T follicular helper cell (primary cell): ENCODE data around the gene LPAR3.
A peak's percentile ranks its signal among the peaks of the same experiment; 100 is the strongest.

ENCODE experiments used
- DNase-seq: peaks from one replicate; pipeline ENCODE4 v3.0.0-alpha.2; 2020; ENCODE audit warnings: low read depth

The LPAR3 gene

GRCh38 chr1:84827976-84828375 is 65.0 kb downstream of the LPAR3 start:
- DNase-seq: no peak

DNA sequence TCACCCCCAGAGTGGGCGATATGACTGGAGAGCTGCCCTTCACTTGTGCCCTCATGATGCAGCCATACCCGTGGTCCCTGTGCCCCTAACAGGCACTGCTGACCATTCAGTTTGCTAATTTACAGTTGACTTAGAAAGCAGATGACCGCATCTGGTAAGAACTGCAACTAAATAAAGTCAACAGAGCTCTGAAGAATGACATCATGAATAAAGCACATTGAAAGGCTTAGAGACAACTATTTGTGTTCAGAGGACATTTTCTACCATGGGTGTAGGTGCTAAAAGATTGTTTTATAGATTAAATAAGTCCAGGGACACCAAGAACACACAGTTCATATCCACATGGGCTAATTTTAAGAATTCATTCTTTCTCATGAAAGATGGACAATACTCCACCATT is 65.5 kb downstream of the LPAR3 start:
- no peak for DNase-seq

DNA sequence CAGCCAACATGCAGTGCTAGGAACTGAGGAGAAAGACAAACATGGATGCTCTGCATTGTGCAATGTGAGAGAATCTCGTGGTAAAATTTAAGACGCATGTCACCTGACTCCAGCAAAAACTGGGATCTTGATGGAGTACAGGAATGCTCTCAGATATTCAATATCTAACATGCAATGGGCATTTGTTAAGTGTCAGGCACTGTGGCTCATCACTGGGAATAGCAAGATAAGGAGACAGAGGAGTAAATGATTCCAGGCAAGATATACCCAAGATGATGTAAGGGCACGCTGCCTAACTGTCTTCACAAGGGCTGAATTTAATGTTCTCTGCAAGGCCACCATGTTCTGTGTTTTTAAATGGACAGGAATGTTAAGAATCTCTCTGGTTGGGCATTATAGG is 67.8 kb downstream of the LPAR3 start:
- no peak for DNase-seq

DNA sequence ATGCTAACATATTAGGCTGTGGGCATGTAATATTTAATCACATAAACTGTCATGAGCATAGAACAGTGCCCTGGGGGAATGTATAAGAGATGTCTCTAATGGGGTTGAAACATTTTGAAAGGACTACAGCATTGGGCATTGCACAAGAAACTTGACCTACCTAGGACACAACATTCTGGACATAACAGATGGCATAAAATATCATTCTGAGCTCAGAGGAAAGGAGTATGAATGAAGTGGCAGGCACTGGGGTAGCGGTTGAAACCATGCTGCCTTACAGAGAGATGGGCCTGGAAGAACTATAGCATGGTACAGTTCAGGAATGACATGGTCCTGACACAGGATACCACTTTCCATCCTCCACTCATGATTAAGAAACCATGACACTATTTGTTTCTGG is 69.0 kb downstream of the LPAR3 start:
- DNase-seq: no peak

DNA sequence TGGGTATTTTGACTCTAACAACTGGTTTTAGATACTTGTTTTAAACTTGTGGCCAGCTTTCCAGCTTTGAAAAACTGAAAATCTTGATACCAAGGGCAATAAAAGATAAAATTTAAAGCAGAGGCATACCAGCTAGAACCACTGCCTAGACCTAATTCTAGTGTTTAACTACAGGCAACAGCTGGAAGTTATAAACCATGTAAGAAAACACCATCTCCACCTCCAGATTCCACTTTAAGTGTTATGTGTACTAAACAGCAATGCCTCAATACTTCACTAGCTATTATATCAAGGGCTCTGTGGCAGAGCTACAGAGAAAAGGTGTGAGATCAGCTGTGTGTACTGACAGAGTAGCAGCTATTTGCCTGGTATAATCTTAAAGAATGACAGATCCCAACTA is 69.5 kb downstream of the LPAR3 start:
- DNase-seq: no peak

DNA sequence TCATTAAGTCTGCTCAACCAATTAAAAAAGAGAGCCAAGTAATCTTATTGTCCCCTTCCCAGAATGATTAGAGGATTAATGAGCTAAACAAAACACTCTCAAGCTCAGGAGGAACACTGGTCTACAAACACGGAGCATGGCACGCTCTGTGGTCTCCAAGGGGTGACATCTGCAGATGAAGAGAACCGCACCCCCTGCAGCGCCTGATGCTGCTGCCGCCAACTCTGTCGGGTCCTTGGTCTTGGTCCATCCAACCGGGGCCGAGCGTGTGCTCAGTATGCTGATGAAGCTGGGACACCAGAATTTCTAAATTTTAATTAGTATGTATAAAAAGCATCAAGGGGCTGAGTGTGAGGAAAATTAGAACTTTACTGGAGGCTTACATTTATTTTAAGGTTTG is 82.7 kb downstream of the LPAR3 start:
- DNase-seq: no peak

DNA sequence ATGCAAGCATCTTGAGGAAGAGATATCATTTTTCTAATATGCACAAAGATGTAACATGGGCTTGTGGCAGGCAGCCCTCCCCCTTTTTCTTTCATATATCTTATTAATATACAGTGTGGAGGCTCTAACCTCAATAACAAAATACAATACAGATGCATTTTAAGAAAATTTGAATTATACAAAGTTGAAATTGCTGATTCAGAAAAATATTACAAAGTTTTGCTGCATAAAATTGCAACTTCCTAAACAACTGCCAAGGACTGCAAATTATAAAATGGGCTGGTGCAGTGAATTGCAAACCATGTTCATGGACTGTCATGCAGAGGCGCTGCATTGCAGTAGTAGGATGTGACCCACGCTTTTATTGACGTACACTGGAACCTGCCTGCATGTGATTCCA is 84.0 kb downstream of the LPAR3 start:
- DNase-seq: no peak

DNA sequence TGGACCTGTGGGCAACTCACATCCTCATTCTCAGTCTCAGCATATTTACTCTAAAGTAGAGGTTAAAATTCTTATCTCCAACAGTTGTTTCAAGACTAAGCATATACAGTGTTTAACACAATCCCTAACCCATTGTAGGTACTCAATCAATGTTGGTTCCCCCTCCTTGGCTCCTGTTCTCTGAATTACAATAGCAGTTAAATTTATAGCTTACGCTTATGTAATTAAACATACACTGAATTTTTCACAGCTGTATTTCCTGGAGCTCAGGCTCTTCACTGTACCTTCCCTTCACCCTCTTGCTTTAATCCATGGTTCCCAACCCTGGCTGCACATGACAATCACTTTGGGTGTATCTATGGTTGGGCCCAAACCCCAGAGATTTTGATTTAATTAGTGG is 89.4 kb downstream of the LPAR3 start:
- DNase-seq: no peak

GRCh38 chr1:84802567-84803232 is 90.3 kb downstream of the LPAR3 start:
- no peak for DNase-seq

GRCh38 chr1:84800090-84801073 is 92.6 kb downstream of the LPAR3 start:
- DNase-seq: no peak

DNA sequence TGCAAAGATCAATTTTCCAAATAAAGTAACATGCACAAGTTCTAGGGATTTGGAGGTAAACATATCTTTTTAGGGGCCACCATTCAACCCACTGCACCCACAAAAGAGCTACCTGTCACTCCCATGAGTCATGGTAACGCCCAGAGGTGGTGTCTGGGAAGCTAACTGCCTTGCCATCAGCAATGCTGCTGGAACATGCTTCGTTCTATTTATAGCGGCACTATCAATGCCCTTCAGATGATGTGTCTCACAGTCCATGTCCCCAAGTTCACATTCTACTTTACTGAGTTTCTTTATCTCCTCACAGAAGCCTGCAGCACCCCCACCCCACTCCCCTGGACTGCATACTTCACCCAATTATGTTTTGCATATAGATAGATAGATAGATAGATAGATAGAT is 95.4 kb downstream of the LPAR3 start:
- DNase-seq: no peak

- DNase-seq: no peak
Observed at GRCh38 chr1:84795966-84796600, 96.9 kb downstream of the LPAR3 start.

GRCh38 chr1:84795213-84795612 is 97.8 kb downstream of the LPAR3 start:
- no peak for DNase-seq

GRCh38 chr1:84792421-84792820 is 100.6 kb downstream of the LPAR3 start:
- DNase-seq: no peak

GRCh38 chr1:84789014-84789413 is 104.0 kb downstream of the LPAR3 start:
- DNase-seq: no peak

- DNase-seq: no peak
Observed at GRCh38 chr1:84785271-84786036, 107.6 kb downstream of the LPAR3 start.

DNA sequence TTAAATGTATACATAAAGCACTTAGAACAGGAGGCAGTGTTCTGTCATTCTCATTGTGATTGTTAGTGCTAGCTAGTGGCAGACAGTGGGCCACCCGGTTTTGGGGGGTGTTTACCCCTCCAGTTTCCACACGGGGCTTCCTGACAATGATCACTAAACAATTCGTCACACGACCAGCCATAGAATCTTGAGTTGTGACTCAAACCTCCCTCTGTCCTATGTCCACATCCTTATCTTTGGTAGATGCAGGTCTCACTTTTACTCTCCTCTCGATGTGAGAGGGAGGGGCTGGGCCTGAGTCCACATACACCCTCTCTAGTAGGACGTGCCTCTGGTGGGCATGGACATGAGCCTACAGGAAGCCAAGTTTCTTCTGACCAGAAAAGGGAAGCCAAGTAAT is 110.1 kb downstream of the LPAR3 start:
- no peak for DNase-seq

DNA sequence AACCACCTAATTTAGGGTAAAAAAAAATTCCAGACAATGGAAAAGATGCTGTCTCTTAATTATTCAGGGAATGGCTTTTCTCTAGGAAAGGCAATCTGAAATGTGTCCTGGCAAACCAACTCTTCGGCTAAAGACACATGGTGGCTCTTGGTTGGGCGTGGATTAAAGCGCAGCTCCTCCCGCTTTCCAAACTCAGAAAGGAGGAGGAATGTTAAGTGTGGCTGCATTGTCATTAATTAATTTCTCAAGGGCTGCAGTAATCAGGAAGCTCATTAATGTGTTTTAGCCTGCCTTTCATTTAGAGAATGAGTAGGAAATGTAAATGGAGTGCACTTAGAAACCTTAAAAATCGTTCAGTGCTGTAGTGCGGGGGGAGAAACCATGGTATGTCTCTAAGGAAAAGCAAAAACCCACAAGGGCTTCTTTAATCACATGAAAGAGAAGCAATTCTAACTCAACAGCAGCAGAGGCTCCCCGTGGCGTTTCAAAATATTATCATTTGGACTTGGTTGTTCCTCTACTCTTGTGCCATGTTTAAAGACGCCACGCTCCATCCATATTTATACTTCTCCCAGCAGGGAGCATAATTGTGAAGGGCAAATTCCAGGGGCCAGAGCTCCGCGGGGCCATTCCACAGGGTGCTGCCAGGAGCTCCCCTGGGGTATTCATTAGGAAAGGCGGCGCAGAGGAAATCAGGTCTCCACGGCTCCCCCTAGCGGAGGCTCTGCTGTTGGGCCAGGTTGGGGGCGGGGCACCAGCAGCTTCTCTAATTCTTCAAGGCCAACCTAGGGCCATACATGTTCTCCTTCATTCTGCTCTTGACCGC is 110.8 kb downstream of the LPAR3 start:
- DNase-seq: peak; percentile 68

- DNase-seq: no peak
Observed at GRCh38 chr1:84780000-84780716, 112.8 kb downstream of the LPAR3 start.

GRCh38 chr1:84776639-84777038 is 116.4 kb downstream of the LPAR3 start:
- no peak for DNase-seq

DNA sequence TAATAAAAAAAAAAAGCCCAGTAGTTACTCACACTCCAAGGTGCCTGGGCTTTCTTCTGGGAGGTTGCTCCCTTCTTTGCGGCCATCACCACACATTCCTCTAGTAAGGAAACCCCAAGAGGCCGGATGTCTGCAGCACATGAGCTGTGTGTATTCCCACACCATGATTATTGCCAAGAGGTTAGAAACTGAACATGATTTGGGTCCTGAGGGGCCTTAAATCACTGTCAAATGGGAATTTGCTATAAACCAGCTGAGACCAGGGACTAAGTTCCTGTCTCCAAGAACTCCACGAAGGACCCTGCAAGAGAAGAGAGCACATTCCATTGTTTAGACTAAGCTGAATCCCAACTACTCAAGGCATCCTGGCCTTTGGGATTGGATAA is 117.5 kb downstream of the LPAR3 start:
- DNase-seq: no peak
